NT2/D1 (cell line): ENCODE measurements around the gene KLF15.

Experiments used
- SUZ12 ChIP-seq: IDR thresholded peaks from 2 replicates; pipeline ENCODE4 v1.6.1; 2011; ENCODE audit not compliant: insufficient read length, insufficient read depth; ENCODE audit errors: extremely low read depth
- YY1 ChIP-seq: IDR thresholded peaks from 2 replicates; pipeline ENCODE4 v1.6.1; 2011; ENCODE audit not compliant: insufficient read length, insufficient read depth
- ZNF274 ChIP-seq: IDR thresholded peaks from 2 replicates; pipeline ENCODE4 v1.6.1; 2011; ENCODE audit warnings: mild to moderate bottlenecking, low read depth, low read length

GRCh38 chr3:126294211-126294808 is 62.9 kb downstream of the KLF15 start:
- TF ChIP-seq ZNF274 = no peak
- no peak for TF ChIP-seq YY1
- TF ChIP-seq SUZ12 = no peak
